SIG-M5 treated with dmso at 0.1 percent for 504 hours (cell line): Measurements from ENCODE around the gene SMARCA2.

Source experiments
- DNase-seq: peaks from one replicate; lab custom pipeline; 2025; ENCODE audit not compliant: unreplicated experiment; lab: John Stamatoyannopoulos, UW

The SMARCA2 gene

GRCh38 chr9:2199999-2200796, 185.1 kb downstream of the SMARCA2 start:
- no peak for DNase-seq

GRCh38 chr9:2208465-2208864, 193.3 kb downstream of the SMARCA2 start:
- DNase-seq = no peak

GRCh38 chr9:2208991-2209390, 193.8 kb downstream of the SMARCA2 start:
- DNase-seq = peak; percentile 58

- DNase-seq = peak; percentile 77
Observed at GRCh38 chr9:2209400-2209799, 194.3 kb downstream of the SMARCA2 start.

- DNase-seq = no peak
Observed at GRCh38 chr9:2210201-2210600, 195.1 kb downstream of the SMARCA2 start.

GRCh38 chr9:2213830-2214468, 198.8 kb downstream of the SMARCA2 start:
- DNase-seq = no peak

GRCh38 chr9:2214707-2215106, 199.6 kb downstream of the SMARCA2 start:
- DNase-seq = no peak

GRCh38 chr9:2215921-2216441, 200.8 kb downstream of the SMARCA2 start:
- no peak for DNase-seq

- no peak for DNase-seq
Observed at GRCh38 chr9:2216591-2216990, 201.4 kb downstream of the SMARCA2 start.

GRCh38 chr9:2217540-2217939, 202.4 kb downstream of the SMARCA2 start:
- no peak for DNase-seq

GRCh38 chr9:2220036-2220435, 204.9 kb downstream of the SMARCA2 start:
- DNase-seq = no peak

- DNase-seq = no peak
Observed at GRCh38 chr9:2227144-2227867, 212.2 kb downstream of the SMARCA2 start.

GRCh38 chr9:2228132-2228531, 213.0 kb downstream of the SMARCA2 start:
- DNase-seq = peak; percentile 72

GRCh38 chr9:2228641-2229040, 213.5 kb downstream of the SMARCA2 start:
- peak; percentile 54 for DNase-seq

- peak; percentile 71 for DNase-seq
Observed at GRCh38 chr9:2229109-2229721, 214.1 kb downstream of the SMARCA2 start.

- DNase-seq = no peak
Observed at GRCh38 chr9:2230362-2230761, 215.2 kb downstream of the SMARCA2 start.

GRCh38 chr9:2231101-2231500, 216.0 kb downstream of the SMARCA2 start:
- DNase-seq = no peak

- no peak for DNase-seq
Observed at GRCh38 chr9:2231829-2232228, 216.7 kb downstream of the SMARCA2 start.

- no peak for DNase-seq
Observed at GRCh38 chr9:2233274-2233673, 218.1 kb downstream of the SMARCA2 start.

GRCh38 chr9:2234371-2234893, 219.3 kb downstream of the SMARCA2 start:
- DNase-seq = no peak

- no peak for DNase-seq
Observed at GRCh38 chr9:2235623-2236022, 220.5 kb downstream of the SMARCA2 start.
